Esophagus squamous epithelium (tissue), 5 donors: ENCODE measurements around the gene VASH2. TPM values are rescaled to one million over a fixed set of nuclear protein-coding genes. Genes with fewer than 3 reads are reported as not detected.
"Not testable (repeated sequence)": the region's sequence is repeated elsewhere in the genome, so short reads cannot be mapped to it uniquely, and the experiment has no call there.

ENCODE experiments used
- DNase-seq: peaks from one replicate; lab custom pipeline; 2025; lab: John Stamatoyannopoulos, UW
- H3K27ac ChIP-seq, 4 donors: fragments of 200-600 bp; sonication (generic); one replicate each; pipeline ENCODE4 v1.5.1; 2016 to 2019; ENCODE audit warnings: mild to moderate bottlenecking in 1 of 4
- H3K27me3 ChIP-seq, 4 donors: fragments of 200-600 bp; sonication (generic); 1 replicate in 3 of 4; 2 replicates in 1 of 4; pipeline versions ENCODE4 v1.5.1 to v1.6.0; 2017 to 2021; ENCODE audit warnings: antibody characterized with exemption in 1 of 4
- H3K36me3 ChIP-seq, 3 donors: fragments of 200-600 bp; sonication (generic); one replicate each; pipeline ENCODE4 v1.5.1; 2016 to 2019
- H3K4me1 ChIP-seq, 3 donors: fragments of 200-600 bp; sonication (generic); one replicate each; pipeline ENCODE4 v1.5.1; 2017 to 2019
- H3K4me3 ChIP-seq, 4 donors: fragments of 200-600 bp; sonication (generic); 1 replicate in 3 of 4; 2 replicates in 1 of 4; pipeline ENCODE4 v1.5.1; 2016 to 2019; ENCODE audit warnings: mild to moderate bottlenecking in 2 of 4, moderate library complexity in 1 of 4
- H3K9me3 ChIP-seq, 3 donors: fragments of 200-600 bp; sonication (generic); one replicate each; pipeline ENCODE4 v1.5.1; 2016 to 2019
- CTCF ChIP-seq, 6 experiments: fragments of 450-650 bp in 4 of 6; fragments of 200-600 bp in 2 of 6; sonication (generic) in 2 of 6; IDR thresholded peaks; one replicate each; pipeline ENCODE4 v1.5.1; 2016 to 2019; ENCODE audit warnings: antibody characterized with exemption in 6 of 6, mild to moderate bottlenecking in 4 of 6, moderate library complexity in 4 of 6
- POLR2A ChIP-seq, 4 donors: fragments of 450-650 bp; IDR thresholded peaks; one replicate each; pipeline ENCODE4 v1.6.1; 2017; ENCODE audit warnings: antibody characterized with exemption in 4 of 4, mild to moderate bottlenecking in 4 of 4, moderate library complexity in 3 of 4
- whole genome bisulfite sequencing, 2 donors: methylation state at CpG; one replicate each; pipeline ENCODE4 v1.1.5; 2018; 5-methylcytosine and 5-hydroxymethylcytosine counted together
- intact Hi-C: fragments of 100-400 bp; cut with DNase I; formaldehyde crosslinking; loops from one replicate; pipeline ENCODE4 v1.15.0; 2022
- total RNA-seq, 4 donors: library from RNA; depleted of rRNA; stranded (reverse); fragments of >200 nt; gene quantifications; one replicate each; pipeline ENCODE4 v1.1.0, GENCODE V29; 2016
- donor health status: DM: yes; HTN: yes; CAD: no.

Gene VASH2
- total RNA-seq, 4 donors from 2014 or later = 0.27 to 3.4 (median 2.4) TPM

- Histone ChIP-seq H3K9me3 (no peaks in the 10 kb centered on the region), H3K27ac (no peak overlapping the region), H3K4me1 (no peaks in the 10 kb centered on the region), H3K4me3 (no peak overlapping the region), H3K27me3 (no peaks in the 10 kb centered on the region), H3K36me3 (no peaks in the 10 kb centered on the region)
- no peak for TF ChIP-seq POLR2A (IDR thresholded peaks at IDR 0.05)
- no peak for TF ChIP-seq CTCF (IDR thresholded peaks at IDR 0.05)
- DNase-seq = no peak
- WGBS, 2 donors = 89 to 92% methylated on average over 6 of the region's 6 CpGs
- intact Hi-C loops = no loop called here
Observed at GRCh38 chr1:212960932-212961331, 10.6 kb downstream of the VASH2 start.

GRCh38 chr1:212962509-212962908 lies 12.2 kb downstream of the VASH2 start:
- intact Hi-C loops = no loop called here
- Histone ChIP-seq H3K9me3 (no peaks in the 10 kb centered on the region), H3K4me1 (no peaks in the 10 kb centered on the region), H3K36me3 (no peaks in the 10 kb centered on the region), H3K27me3 (no peaks in the 10 kb centered on the region), H3K4me3 (no peak overlapping the region), H3K27ac (no peak overlapping the region)
- 75 to 80% methylated on average over 5 of the region's 5 CpGs for WGBS, 2 donors
- no peak for DNase-seq
- TF ChIP-seq CTCF (IDR thresholded peaks at IDR 0.05) (no peak), POLR2A (IDR thresholded peaks at IDR 0.05) (no peak)

DNA sequence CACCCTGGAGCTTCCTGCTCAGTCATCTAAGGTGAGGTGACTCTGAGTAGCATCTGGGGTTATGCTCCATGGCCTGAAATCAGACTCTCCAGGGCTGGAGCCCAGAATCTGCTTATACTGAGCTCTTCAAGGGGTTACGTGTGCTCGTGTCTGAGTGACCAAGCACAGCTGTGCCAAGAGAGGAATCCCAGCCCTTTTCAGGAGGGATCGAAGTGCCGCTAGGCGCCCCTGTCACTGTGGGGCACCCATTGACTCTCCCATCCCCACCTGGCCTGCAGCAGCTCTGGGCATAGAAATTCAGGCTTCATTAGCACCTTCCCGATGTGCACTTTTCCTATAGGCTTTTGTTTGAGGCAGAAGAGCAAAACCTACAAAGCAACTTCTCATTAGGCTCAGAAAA lies 13.8 kb downstream of the VASH2 start:
- DNase-seq = no peak
- intact Hi-C loops = no loop called here
- H3K27me3 ChIP-seq = no peaks in the 10 kb centered on the region
- H3K27ac ChIP-seq = no peak overlapping the region
- H3K36me3 ChIP-seq = no peaks in the 10 kb centered on the region
- H3K4me3 ChIP-seq = no peak overlapping the region
- H3K9me3 ChIP-seq = no peaks in the 10 kb centered on the region
- no peaks in the 10 kb centered on the region for H3K4me1 ChIP-seq
- 87 to 100% methylated on average over 1 to 4 of the region's 6 CpGs for WGBS, 2 donors
- no peak for TF ChIP-seq CTCF (IDR thresholded peaks at IDR 0.05)
- TF ChIP-seq POLR2A (IDR thresholded peaks at IDR 0.05) = no peak

- intact Hi-C loops, H3K4me1 ChIP-seq, H3K27me3 ChIP-seq, H3K4me3 ChIP-seq, DNase-seq, H3K27ac ChIP-seq, H3K36me3 ChIP-seq, H3K9me3 ChIP-seq: not testable (repeated sequence)
- 88% methylated on average over 1 of the region's 1 CpG; no CpG with 5 or more reads in 1 of the 2 donors for WGBS, 2 donors
Observed at GRCh38 chr1:212964993-212965392, 14.7 kb downstream of the VASH2 start.

DNA sequence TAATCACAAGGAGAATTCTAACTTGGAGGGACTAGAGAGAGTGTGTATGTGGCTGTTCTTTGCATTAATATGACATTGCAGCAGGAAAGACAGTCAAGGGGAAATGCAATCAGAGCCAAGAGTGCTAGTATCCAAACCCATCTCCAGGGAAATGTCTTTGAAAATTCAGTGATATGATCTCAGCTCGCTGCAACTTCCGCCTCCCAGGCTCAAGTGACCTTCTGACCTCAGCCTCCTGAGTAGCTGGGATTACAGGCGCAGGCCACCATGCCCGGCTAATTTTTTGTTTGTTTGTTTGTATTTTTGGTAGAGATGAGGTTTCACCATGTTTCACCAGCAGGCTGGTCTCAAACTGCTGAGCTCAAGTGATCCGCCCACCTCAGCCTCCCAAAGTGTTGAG lies 16.3 kb downstream of the VASH2 start:
- Histone ChIP-seq H3K27me3 (no peaks in the 10 kb centered on the region), H3K4me3 (no peak overlapping the region), H3K27ac (no peak overlapping the region), H3K9me3 (no peaks in the 10 kb centered on the region), H3K4me1 (no peaks in the 10 kb centered on the region), H3K36me3 (no peaks in the 10 kb centered on the region)
- intact Hi-C loops = no loop called here
- WGBS, 2 donors = 88 to 98% methylated on average over 5 of the region's 5 CpGs
- DNase-seq = no peak
- TF ChIP-seq CTCF (IDR thresholded peaks at IDR 0.05) = no peak
- no peak for TF ChIP-seq POLR2A (IDR thresholded peaks at IDR 0.05)

DNA sequence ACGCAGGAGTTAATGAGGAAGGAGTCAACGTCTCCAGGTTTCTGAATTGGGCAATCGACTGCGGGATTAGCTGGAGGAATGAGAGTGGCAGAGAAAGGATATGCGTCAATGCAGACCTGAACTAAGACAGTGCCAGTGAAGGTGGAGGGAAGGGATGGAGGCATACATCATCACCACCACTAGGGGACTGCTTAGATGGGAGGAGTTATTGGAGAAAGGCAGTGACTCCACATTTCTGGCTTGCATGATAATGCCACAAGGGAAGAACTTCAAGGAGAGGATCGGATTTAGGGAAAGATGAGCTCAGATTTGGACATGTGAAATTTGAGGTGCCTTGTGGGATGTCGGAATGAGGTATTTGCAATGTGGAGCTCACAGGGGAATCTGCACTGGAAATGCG lies 17.5 kb downstream of the VASH2 start:
- no peaks in the 10 kb centered on the region for H3K4me1 ChIP-seq
- WGBS, 2 donors = 82% methylated on average over 8 of the region's 8 CpGs
- peak in 4 of 6 experiments; percentile 5 to 52 (median 28) for TF ChIP-seq CTCF (IDR thresholded peaks at IDR 0.05)
- TF ChIP-seq POLR2A (IDR thresholded peaks at IDR 0.05) = no peak
- DNase-seq = no peak
- no peaks in the 10 kb centered on the region for H3K9me3 ChIP-seq
- H3K4me3 ChIP-seq = no peak overlapping the region
- H3K27ac ChIP-seq = no peak overlapping the region
- H3K36me3 ChIP-seq = no peaks in the 10 kb centered on the region
- intact Hi-C loops = no loop called here
- H3K27me3 ChIP-seq = no peaks in the 10 kb centered on the region
